Activated naive CD4-positive, alpha-beta T cell treated with anti-CD3 and anti-CD28 coated beads for 36 hours (primary cell): Measurements from ENCODE around the gene RAI14. TPM values are rescaled to one million over a fixed set of nuclear protein-coding genes. Genes with fewer than 3 reads are reported as not detected.
"Not testable (repeated sequence)": the region's sequence is repeated elsewhere in the genome, so short reads cannot be mapped to it uniquely, and the experiment has no call there.

Source experiments
- CTCF ChIA-PET: fragments of 350-600 bp; sonication (Branson Sonifier 250); formaldehyde crosslinking; loops from one replicate; lab custom pipeline; 2021; ENCODE audit warnings: antibody characterized with exemption; lab: Charles Lee
- DNase-seq: peaks from one replicate; pipeline ENCODE4 v3.0.0-alpha.2; 2020
- H3K27ac Mint-ChIP-seq: one replicate; pipeline ENCODE4 v1.8.0; 2021; ENCODE audit warnings: mild to moderate bottlenecking, mixed read lengths
- H3K27me3 Mint-ChIP-seq: one replicate; pipeline ENCODE4 v1.8.0; 2021; ENCODE audit warnings: low read depth, mixed read lengths
- H3K36me3 Mint-ChIP-seq: one replicate; pipeline ENCODE4 v1.8.0; 2021; ENCODE audit warnings: low read depth, mixed read lengths
- H3K4me1 Mint-ChIP-seq: one replicate; pipeline ENCODE4 v1.8.0; 2021; ENCODE audit warnings: low read depth, mixed read lengths
- H3K4me3 Mint-ChIP-seq: one replicate; pipeline ENCODE4 v1.8.0; 2021; ENCODE audit warnings: mild to moderate bottlenecking, moderate library complexity, mixed read lengths
- H3K9me3 Mint-ChIP-seq: one replicate; pipeline ENCODE4 v1.8.0; 2021; ENCODE audit warnings: mixed read lengths
- intact Hi-C: fragments of 100-400 bp; cut with micrococcal nuclease; formaldehyde crosslinking; loops from one replicate; pipeline ENCODE4 v1.15.1; 2023
- total RNA-seq, 2 experiments: library from RNA; stranded (reverse); gene quantifications; one replicate each; pipeline ENCODE4 v1.2.3, GENCODE V29; 2021

RAI14 gene
- total RNA-seq, 2 experiments from 2014 or later, result 5.8 to 6.7 TPM

GRCh38 chr5:34806532-34806931 lies 150.4 kb downstream of the RAI14 start:
- Mint-ChIP-seq H3K4me3 (no peak overlapping the region), H3K4me1 (no peaks in the 10 kb centered on the region), H3K27ac (no peak overlapping the region), H3K36me3 (no peaks in the 10 kb centered on the region), H3K9me3 (no peaks in the 10 kb centered on the region), H3K27me3 (no peaks in the 10 kb centered on the region)
- intact Hi-C loops, result no loop called here
- CTCF ChIA-PET, result no interaction called here
- no peak for DNase-seq

- H3K4me1 Mint-ChIP-seq, result no peaks in the 10 kb centered on the region
- CTCF ChIA-PET, result no interaction called here
- DNase-seq, result no peak
- H3K36me3 Mint-ChIP-seq, result no peaks in the 10 kb centered on the region
- H3K27ac Mint-ChIP-seq, result no peak overlapping the region
- intact Hi-C loops, result no loop called here
- no peaks in the 10 kb centered on the region for H3K9me3 Mint-ChIP-seq
- no peaks in the 10 kb centered on the region for H3K27me3 Mint-ChIP-seq
- no peak overlapping the region for H3K4me3 Mint-ChIP-seq
These were observed 155.6 kb downstream of the RAI14 start for GRCh38 chr5:34811706-34812105.

- no peaks in the 10 kb centered on the region for H3K27me3 Mint-ChIP-seq
- intact Hi-C loops, result no loop called here
These were observed 157.4 kb downstream of the RAI14 start for GRCh38 chr5:34813509-34813908.

GRCh38 chr5:34817558-34818351 lies 161.6 kb downstream of the RAI14 start:
- CTCF ChIA-PET, result interaction anchor here (0.6 kb wide), 1 partner anchor 144 kb away, joined by 3 read pairs; no protein-coding TSS in a partner anchor
- intact Hi-C loops, result no loop called here

More at GRCh38 chr5:34813509-34813908, 157.4 kb downstream of the RAI14 start:
- CTCF ChIA-PET, result no interaction called here
- no peak overlapping the region for H3K4me3 Mint-ChIP-seq
- no peak for DNase-seq
- no peak overlapping the region for H3K27ac Mint-ChIP-seq
- H3K9me3 Mint-ChIP-seq, result no peaks in the 10 kb centered on the region
- no peaks in the 10 kb centered on the region for H3K4me1 Mint-ChIP-seq
- no peaks in the 10 kb centered on the region for H3K36me3 Mint-ChIP-seq

GRCh38 chr5:34818717-34819116 lies 162.6 kb downstream of the RAI14 start:
- no peak for DNase-seq
- no peaks in the 10 kb centered on the region for H3K36me3 Mint-ChIP-seq
- H3K27me3 Mint-ChIP-seq, result no peaks in the 10 kb centered on the region
- no peak overlapping the region for H3K27ac Mint-ChIP-seq
- peaks cover 2% of the 10 kb centered on the region for H3K4me1 Mint-ChIP-seq
- no peaks in the 10 kb centered on the region for H3K9me3 Mint-ChIP-seq
- intact Hi-C loops, result no loop called here
- no peak overlapping the region for H3K4me3 Mint-ChIP-seq
- CTCF ChIA-PET, result interaction anchor here (0.6 to 0.7 kb wide), 2 partner anchors 69 to 145 kb away, joined by 3 to 4 read pairs; no protein-coding TSS in a partner anchor

More at GRCh38 chr5:34817558-34818351, 161.6 kb downstream of the RAI14 start:
- DNase-seq, result no peak
- Mint-ChIP-seq H3K27ac (no peak overlapping the region), H3K27me3 (no peaks in the 10 kb centered on the region), H3K4me3 (no peak overlapping the region), H3K4me1 (no peaks in the 10 kb centered on the region), H3K36me3 (no peaks in the 10 kb centered on the region), H3K9me3 (no peaks in the 10 kb centered on the region)

- Mint-ChIP-seq H3K4me1 (peaks cover 2% of the 10 kb centered on the region), H3K9me3 (no peaks in the 10 kb centered on the region), H3K36me3 (no peaks in the 10 kb centered on the region), H3K4me3 (no peak overlapping the region), H3K27me3 (no peaks in the 10 kb centered on the region), H3K27ac (no peak overlapping the region)
- no peak for DNase-seq
- intact Hi-C loops, result no loop called here
- CTCF ChIA-PET, result interaction anchor here (1.3 kb wide), 1 partner anchor 78 kb away, joined by 5 read pairs; no protein-coding TSS in a partner anchor
These were observed 164.5 kb downstream of the RAI14 start for GRCh38 chr5:34820593-34820992.

- H3K9me3 Mint-ChIP-seq, result no peaks in the 10 kb centered on the region
- no peak for DNase-seq
- H3K4me3 Mint-ChIP-seq, result no peak overlapping the region
- H3K27ac Mint-ChIP-seq, result no peak overlapping the region
- no peaks in the 10 kb centered on the region for H3K27me3 Mint-ChIP-seq
- CTCF ChIA-PET, result no interaction called here
- H3K4me1 Mint-ChIP-seq, result peaks cover 2% of the 10 kb centered on the region
- intact Hi-C loops, result no loop called here
- no peaks in the 10 kb centered on the region for H3K36me3 Mint-ChIP-seq
These were observed 167.0 kb downstream of the RAI14 start for GRCh38 chr5:34822956-34823715.

GRCh38 chr5:34826347-34826746 lies 170.2 kb downstream of the RAI14 start:
- H3K9me3 Mint-ChIP-seq, result no peaks in the 10 kb centered on the region
- no peaks in the 10 kb centered on the region for H3K27me3 Mint-ChIP-seq
- no peak overlapping the region for H3K4me3 Mint-ChIP-seq
- H3K27ac Mint-ChIP-seq, result no peak overlapping the region
- peaks cover 2% of the 10 kb centered on the region for H3K4me1 Mint-ChIP-seq
- CTCF ChIA-PET, result no interaction called here
- H3K36me3 Mint-ChIP-seq, result no peaks in the 10 kb centered on the region
- intact Hi-C loops, result no loop called here
- no peak for DNase-seq

GRCh38 chr5:34827588-34828506 lies 171.7 kb downstream of the RAI14 start:
- Mint-ChIP-seq H3K27me3 (no peaks in the 10 kb centered on the region), H3K27ac (no peak overlapping the region), H3K4me3 (no peak overlapping the region), H3K36me3 (no peaks in the 10 kb centered on the region), H3K9me3 (no peaks in the 10 kb centered on the region), H3K4me1 (peaks cover 2% of the 10 kb centered on the region)
- CTCF ChIA-PET, result interaction anchor here (0.6 kb wide), 1 partner anchor 289 kb away, joined by 3 read pairs; no protein-coding TSS in a partner anchor
- intact Hi-C loops, result no loop called here
- no peak for DNase-seq

- H3K9me3 Mint-ChIP-seq, H3K4me1 Mint-ChIP-seq, H3K27ac Mint-ChIP-seq, DNase-seq, CTCF ChIA-PET, H3K4me3 Mint-ChIP-seq, H3K27me3 Mint-ChIP-seq, H3K36me3 Mint-ChIP-seq: not testable (repeated sequence)
- intact Hi-C loops, result loop anchor here (10.0 kb wide), 1 partner anchor 826 kb away; the partner anchor contains the start of gene AMACR
These were observed 174.7 kb downstream of the RAI14 start for GRCh38 chr5:34830827-34831226.

- Mint-ChIP-seq H3K27me3 (no peaks in the 10 kb centered on the region), H3K9me3 (no peaks in the 10 kb centered on the region), H3K36me3 (no peaks in the 10 kb centered on the region), H3K27ac (no peak overlapping the region), H3K4me1 (no peaks in the 10 kb centered on the region), H3K4me3 (no peak overlapping the region)
- CTCF ChIA-PET, result no interaction called here
- intact Hi-C loops, result loop anchor here (10.0 kb wide), 1 partner anchor 827 kb away; the partner anchor contains the start of gene AMACR
- no peak for DNase-seq
These were observed 175.2 kb downstream of the RAI14 start for GRCh38 chr5:34831303-34831702.
